ENCODE results near the gene RBBP8. TPM values are rescaled to one million over a fixed set of nuclear protein-coding genes. Genes with fewer than 3 reads are reported as not detected.

RBBP8 gene
- total RNA-seq, 4 donors from 2014 or later, result 14.2 to 63.4 (median 32.9) TPM

DNA sequence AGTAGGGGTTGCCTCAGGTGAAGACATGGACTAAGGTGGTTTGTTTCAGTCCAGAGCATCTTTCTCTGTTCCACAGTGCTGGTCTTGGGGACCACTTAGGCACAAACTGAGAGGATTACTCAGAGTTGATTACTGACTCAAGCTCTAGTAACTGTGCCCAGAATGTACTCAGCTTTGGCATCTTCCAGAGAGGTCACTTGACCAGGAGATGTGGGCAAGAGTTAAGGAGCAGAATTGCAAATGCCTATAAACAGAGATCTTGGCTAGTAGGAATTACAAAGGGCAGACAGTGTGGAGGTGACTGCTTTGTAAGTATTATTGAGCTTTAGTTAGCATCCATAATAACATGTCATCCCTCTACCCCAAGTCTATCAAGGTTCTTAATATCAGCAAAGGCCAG, 109.0 kb downstream of the RBBP8 start:
- TF ChIP-seq, protein P1, sequence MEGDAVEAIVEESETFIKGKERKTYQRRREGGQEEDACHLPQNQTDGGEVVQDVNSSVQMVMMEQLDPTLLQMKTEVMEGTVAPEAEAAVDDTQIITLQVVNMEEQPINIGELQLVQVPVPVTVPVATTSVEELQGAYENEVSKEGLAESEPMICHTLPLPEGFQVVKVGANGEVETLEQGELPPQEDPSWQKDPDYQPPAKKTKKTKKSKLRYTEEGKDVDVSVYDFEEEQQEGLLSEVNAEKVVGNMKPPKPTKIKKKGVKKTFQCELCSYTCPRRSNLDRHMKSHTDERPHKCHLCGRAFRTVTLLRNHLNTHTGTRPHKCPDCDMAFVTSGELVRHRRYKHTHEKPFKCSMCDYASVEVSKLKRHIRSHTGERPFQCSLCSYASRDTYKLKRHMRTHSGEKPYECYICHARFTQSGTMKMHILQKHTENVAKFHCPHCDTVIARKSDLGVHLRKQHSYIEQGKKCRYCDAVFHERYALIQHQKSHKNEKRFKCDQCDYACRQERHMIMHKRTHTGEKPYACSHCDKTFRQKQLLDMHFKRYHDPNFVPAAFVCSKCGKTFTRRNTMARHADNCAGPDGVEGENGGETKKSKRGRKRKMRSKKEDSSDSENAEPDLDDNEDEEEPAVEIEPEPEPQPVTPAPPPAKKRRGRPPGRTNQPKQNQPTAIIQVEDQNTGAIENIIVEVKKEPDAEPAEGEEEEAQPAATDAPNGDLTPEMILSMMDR (IDR thresholded peaks at IDR 0.05), result no peak
- DNase-seq (ENCODE audit: low spot score), result no peak
- no peak for ATAC-seq (ENCODE audit: low FRiP score)

DNA sequence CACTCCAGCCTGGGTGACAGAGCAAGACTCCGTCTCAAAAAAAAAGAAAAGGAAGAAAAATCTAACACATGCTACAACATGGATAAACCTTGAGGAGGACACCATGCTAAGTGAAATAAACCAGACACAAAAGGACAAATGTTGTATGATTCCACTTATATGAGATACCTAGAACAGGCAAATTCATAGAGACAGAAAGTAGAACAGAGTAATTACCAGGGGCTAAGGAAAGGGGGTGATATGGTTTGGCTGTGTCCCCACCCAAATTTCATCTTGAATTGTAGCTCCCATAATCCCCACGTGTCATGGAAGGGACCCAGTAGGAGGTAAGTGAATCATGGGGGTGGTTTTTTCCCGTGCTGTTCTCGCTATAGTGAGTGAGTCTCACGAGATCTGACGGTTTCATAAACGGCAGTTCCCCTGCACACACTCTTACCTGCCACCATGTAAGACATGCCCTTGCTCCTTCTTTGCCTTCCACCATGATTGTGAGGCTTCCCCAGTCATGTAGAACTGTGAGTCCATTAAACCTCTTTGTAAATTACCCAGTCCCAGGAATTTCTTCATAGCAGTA, 110.8 kb downstream of the RBBP8 start:
- ATAC-seq (ENCODE audit: low FRiP score), result no peak
- no peak for DNase-seq (ENCODE audit: low spot score)
- TF ChIP-seq, protein P1 (IDR thresholded peaks at IDR 0.05), result no peak

GRCh38 chr18:23049698-23050373, 116.7 kb downstream of the RBBP8 start:
- ATAC-seq (ENCODE audit: low FRiP score) (no peak), DNase-seq (ENCODE audit: low spot score) (no peak)
- TF ChIP-seq, protein P1 (IDR thresholded peaks at IDR 0.05), result no peak

DNA sequence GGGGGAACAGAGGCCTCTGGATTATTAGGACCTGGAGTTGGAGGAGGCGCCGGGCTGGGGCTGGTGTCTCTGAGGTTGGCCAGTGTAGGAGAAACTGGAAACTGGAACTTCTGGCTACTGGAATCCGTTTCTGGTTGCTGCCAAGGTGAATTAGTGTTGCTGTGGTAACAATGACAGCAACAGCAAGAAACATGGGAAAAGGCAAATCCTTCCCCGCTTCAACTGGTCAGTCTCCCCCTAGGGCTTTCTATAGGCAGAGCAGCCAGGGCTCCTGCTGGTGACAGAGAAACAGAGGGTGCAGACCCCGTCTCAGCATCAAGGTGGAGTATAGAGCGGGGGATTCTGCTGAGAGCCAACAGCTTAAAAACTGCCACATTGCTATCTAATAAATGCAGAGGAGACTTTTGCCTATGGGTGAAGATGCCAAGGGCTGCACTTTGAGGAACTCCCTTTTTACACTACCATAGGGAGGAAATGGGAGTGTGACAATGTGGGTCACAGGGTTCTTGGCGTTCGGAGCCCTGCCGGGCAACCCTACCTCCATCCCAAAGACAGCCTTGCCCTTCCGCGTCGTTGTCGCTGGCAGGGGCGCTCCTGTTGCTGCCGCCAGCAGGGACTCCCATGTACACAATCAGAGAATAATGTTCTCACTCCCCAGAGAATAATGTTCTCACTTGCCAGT, 120.8 kb downstream of the RBBP8 start:
- TF ChIP-seq, protein P1 (IDR thresholded peaks at IDR 0.05), result no peak
- DNase-seq (ENCODE audit: low spot score) (no peak), ATAC-seq (ENCODE audit: low FRiP score) (peak; percentile 62)

DNA sequence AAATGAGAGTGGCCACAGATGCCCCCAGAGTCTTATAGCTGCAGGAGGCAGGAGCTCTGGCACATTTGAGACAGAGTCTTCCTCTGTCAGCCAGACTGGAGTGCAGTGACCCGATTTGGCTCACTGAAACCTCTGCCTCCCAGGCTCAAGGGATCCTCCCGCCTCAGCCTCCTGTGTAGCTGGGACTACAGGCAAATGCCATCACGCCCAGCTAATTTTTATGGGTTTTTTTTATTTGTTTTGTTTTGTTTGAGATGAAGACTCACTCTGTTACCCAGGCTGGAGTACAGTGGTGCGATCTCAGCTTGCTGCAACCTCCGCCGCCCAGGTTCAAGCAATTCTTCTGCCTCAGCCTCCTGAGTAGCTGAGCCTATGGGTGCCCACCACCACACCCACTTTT, 121.4 kb downstream of the RBBP8 start:
- no peak for ATAC-seq (ENCODE audit: low FRiP score)
- TF ChIP-seq, protein P1 (IDR thresholded peaks at IDR 0.05), result no peak

DNA sequence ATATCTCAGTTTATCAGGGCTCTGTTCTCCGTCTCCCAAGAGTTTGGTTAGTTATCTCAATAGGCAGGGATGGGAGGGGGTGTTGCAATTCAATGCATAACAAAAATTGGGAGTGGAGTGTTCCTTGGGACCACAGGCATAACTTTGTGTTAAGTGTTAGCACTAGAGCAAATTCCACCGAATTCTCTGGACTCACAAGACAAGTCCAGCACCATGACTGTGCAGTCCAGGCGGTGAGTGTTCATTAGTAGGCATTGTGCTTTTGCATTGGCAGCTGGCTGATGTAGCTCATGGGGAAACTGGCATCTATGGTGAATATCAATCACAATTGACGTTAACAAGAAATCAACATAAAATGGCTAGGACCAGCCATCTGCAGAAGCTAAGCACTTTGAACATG, 123.2 kb downstream of the RBBP8 start:
- TF ChIP-seq, protein P1 (IDR thresholded peaks at IDR 0.05), result no peak
- ATAC-seq (ENCODE audit: low FRiP score) (no peak), DNase-seq (ENCODE audit: low spot score) (no peak)

More for the DNA sequence above, 121.4 kb downstream of the RBBP8 start:
- DNase-seq (ENCODE audit: low spot score), result no peak

All from omental fat pad (tissue), 4 donors.